Subcutaneous adipose tissue (tissue), 4 donors: ENCODE results near the gene TUBB1. TPM values are rescaled to one million over a fixed set of nuclear protein-coding genes. Genes with fewer than 3 reads are reported as not detected.

ENCODE experiments used
- total RNA-seq, 4 donors: library from RNA; depleted of rRNA; stranded (reverse); fragments of >200 nt; gene quantifications; one replicate each; pipeline ENCODE4 v1.1.0, GENCODE V29; 2016
- TF ChIP-seq, protein P1 (sequence below): fragments of 450-650 bp; IDR thresholded peaks from one replicate; pipeline ENCODE4 v1.5.1; 2016; ENCODE audit warnings: low read depth, mild to moderate bottlenecking, control low read depth, antibody characterized with exemption, moderate library complexity

The TUBB1 gene
- total RNA-seq, 4 donors from 2014 or later, result 0.33 TPM; not detected in 3

DNA sequence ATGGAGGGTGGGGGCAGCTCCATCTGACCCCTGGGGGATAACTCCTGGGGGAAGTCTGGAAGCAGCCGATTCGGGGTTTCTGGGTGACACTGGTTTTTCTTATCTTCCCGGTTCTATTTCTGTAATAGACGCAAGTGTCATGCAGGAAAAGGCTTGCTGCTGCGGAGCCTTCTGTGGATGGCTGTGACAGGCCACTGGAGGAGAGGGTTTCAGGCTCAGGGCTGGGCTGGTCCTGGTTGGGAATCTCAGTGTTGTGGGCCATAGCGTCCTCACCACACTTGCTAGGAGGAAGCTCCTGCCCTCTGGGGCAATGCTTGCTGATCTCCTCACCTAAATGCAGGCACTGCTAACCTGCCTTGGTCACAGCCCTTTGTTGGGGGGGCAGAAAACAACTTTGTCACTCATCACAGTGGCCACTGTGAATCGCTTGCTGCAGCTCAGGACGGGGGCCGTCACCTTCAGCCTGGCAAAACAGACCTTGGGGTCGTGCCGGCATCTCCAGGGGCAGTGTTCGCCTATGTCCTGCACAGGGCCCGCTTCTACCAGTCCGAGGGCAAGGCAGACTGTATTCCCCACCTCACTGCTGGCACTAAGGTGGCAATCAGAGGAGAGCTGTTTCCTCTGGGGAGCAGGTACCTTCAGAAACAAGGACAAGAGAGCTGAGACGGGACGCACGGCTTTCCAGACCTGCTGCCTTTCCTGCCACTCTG lies 4.4 kb upstream of the TUBB1 start:
- TF ChIP-seq, protein P1, sequence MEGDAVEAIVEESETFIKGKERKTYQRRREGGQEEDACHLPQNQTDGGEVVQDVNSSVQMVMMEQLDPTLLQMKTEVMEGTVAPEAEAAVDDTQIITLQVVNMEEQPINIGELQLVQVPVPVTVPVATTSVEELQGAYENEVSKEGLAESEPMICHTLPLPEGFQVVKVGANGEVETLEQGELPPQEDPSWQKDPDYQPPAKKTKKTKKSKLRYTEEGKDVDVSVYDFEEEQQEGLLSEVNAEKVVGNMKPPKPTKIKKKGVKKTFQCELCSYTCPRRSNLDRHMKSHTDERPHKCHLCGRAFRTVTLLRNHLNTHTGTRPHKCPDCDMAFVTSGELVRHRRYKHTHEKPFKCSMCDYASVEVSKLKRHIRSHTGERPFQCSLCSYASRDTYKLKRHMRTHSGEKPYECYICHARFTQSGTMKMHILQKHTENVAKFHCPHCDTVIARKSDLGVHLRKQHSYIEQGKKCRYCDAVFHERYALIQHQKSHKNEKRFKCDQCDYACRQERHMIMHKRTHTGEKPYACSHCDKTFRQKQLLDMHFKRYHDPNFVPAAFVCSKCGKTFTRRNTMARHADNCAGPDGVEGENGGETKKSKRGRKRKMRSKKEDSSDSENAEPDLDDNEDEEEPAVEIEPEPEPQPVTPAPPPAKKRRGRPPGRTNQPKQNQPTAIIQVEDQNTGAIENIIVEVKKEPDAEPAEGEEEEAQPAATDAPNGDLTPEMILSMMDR, result no peak

DNA sequence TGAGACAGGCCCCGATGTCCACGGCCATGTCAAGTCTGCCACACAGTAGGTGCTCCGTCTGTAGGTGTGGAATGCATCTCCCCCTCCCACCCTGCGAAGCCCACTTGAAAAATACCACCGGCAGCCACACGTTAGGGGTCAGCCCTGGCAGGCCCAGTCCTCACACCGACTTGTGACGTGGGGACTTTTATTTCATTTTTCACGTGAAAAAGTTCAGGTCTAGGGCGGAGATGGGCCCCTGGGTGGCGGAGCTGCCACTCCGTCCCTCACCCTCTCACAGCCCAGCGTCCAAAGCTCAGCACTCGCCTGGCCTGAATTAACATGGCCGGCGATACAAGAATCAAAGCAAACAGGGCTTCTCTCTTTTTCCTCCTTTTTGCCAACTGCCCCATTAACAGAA lies 3.8 kb upstream of the TUBB1 start:
- TF ChIP-seq, protein P1, result no peak

DNA sequence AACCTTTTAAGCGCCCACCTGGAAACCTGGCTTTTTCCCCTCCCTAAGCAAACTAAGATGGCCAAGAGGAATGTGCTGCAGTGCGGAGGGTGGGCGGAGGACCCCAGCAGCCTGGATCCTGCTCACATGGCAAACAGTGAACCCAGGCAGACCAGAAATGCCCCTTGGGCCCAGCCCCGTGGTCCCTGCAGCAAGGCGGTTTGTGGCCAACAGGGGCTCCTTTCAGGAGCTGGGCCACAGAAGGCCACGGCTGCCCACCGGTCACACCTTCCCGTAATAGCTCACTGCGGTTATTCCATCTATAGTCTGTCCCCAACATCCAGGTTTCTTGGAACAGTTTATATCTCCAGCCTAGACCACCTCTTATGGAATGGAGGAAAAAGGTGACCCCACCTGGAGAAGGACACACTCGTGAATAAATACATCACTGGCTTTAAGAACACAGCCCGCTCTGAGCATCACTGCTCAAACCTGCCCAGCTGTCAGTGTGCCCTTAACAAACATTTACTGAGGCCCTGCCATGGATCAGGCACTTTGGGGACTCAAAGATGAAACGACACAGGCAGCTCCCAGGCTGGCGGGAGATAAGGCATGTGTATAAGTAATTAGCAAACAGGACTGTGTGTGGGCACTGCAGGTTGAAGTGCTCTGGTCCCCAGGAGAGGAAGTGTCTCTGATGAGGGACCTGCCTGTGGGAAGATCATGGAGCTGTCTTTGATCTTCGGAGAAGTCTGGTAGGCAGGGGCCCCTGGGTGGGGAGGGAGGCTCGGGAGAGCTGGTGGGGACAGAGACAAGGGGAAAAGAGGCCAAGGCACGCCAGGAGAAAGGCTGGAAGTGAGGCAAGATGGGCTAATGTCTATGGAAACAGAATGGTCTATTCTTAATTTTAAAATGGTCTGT lies 3.2 kb upstream of the TUBB1 start:
- TF ChIP-seq, protein P1, result no peak

DNA sequence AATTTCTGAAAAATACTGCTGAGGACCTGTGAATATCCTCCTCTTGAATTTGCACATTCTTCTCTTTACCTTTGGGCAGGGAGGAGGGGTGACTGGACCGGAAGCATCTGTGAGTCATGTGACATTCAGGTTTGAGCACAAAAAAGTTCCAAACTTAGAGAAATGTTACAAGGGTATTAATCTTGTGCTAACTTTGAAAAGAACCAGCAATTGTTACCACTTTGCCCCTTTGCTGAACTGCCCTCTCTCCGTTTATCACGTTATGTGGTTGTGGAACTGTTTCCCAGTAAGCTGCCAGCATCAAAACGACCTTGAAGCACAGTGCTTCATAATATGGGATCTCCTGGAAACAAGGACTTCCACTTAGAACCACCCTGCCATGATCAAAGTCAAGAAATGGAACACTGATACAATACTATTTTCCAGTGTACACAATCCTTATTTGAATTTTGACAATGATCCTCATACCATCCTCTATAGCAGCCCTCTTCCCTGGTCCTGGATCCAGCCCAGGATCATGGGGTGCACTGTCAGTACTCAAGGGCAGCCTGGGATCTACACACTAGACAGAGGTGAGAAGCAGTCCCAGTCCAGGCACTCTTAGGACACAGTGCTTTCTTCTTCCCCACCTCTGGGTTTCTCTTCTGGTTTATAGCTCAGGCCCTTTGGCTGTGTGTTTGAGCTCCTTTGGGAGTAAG lies 2.3 kb upstream of the TUBB1 start:
- TF ChIP-seq, protein P1, result no peak

DNA sequence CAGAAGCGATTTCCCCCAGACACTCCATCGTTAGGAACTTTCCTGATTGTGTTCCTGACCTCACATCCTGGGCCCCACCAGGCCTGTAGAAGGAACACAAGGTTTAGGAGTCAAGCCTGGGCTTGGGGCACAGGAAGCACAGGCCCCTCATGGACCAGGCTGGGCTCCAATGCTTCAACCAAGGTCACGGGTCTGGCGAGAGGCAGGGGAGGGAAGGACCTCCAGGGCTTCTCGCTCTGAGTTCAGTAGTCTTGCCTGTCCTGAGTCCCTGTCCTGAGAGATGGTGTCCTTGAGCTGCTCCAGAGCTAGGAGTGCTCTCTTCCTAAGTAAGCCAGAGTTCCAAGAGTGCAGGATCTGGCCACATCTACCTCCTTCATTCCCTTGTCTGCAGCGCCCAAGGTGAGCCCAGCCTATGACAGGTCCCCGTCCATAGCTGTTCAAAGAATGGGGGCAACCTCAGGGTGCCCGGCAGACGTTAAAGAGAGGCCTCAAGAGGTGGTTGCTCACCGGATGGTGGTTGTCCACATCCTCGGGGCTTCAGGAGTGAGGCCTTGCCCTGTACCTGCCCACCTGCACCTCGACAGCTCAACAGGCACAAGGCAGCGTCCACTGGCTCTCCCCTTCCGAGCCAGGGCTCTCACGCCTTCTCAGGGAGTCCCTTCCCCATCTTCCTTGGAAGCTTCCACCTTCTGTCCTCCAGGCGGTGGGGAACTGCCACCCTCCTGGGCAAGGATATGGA lies 1.6 kb upstream of the TUBB1 start:
- TF ChIP-seq, protein P1, result no peak

DNA sequence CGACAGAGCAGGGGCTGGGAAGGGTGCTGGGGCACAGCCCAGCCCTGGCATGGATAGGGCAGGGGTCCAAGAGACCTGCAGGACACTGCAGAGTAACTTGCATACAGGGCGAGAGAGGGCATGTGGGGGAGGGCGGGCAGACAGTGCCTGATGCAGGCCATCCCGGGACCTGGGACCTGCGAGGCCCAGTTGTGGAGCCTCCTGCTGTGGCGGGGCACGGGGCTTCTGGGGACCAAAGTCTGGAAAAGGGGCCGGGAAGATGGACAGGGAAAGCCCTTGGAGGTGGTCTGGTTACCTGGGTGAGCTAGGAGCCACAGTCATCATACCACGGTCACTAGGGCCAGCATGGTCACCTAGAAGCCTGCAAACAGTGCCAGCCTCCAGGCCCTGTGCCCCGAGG lies 412 bp upstream of the TUBB1 start:
- TF ChIP-seq, protein P1, result no peak
